IPS-15b (cell line): ENCODE results near the gene SMIM5.

Experiments
- H3K27me3 ChIP-seq: one replicate; pipeline ENCODE4 v1.6.1; 2013; ENCODE audit warnings: low read length; ENCODE audit not compliant: control insufficient read depth, insufficient read depth
- H3K36me3 ChIP-seq: one replicate; pipeline ENCODE4 v1.6.1; 2013; ENCODE audit warnings: low read length; ENCODE audit not compliant: control insufficient read depth, insufficient read depth
- H3K4me1 ChIP-seq: one replicate; pipeline ENCODE4 v1.6.1; 2013; ENCODE audit warnings: mild to moderate bottlenecking, low read length; ENCODE audit not compliant: control insufficient read depth, insufficient read depth
- H3K4me3 ChIP-seq: one replicate; pipeline ENCODE4 v1.5.1; 2013; ENCODE audit warnings: low read depth, low read length
- H3K9ac ChIP-seq: one replicate; pipeline ENCODE4 v1.6.1; 2013; ENCODE audit warnings: low read depth, mild to moderate bottlenecking, low read length
- H3K9me3 ChIP-seq: one replicate; pipeline ENCODE4 v1.6.1; 2013; ENCODE audit warnings: mild to moderate bottlenecking, low read length; ENCODE audit not compliant: control insufficient read depth, insufficient read depth

The SMIM5 gene

GRCh38 chr17:75646638-75646992 lies 13.4 kb downstream of the SMIM5 start:
- H3K27me3 ChIP-seq, result no peaks in the 10 kb centered on the region
- H3K9ac ChIP-seq, result no peak overlapping the region
- no peaks in the 10 kb centered on the region for H3K9me3 ChIP-seq
- H3K4me1 ChIP-seq, result peaks cover 8% of the 10 kb centered on the region
- H3K4me3 ChIP-seq, result no peak overlapping the region
- H3K36me3 ChIP-seq, result peaks cover 15% of the 10 kb centered on the region

GRCh38 chr17:75647061-75647460 lies 13.8 kb downstream of the SMIM5 start:
- no peak overlapping the region for H3K4me3 ChIP-seq
- H3K27me3 ChIP-seq, result no peaks in the 10 kb centered on the region
- H3K9me3 ChIP-seq, result no peaks in the 10 kb centered on the region
- no peak overlapping the region for H3K9ac ChIP-seq
- H3K36me3 ChIP-seq, result peaks cover 15% of the 10 kb centered on the region
- peaks cover 8% of the 10 kb centered on the region for H3K4me1 ChIP-seq

- no peaks in the 10 kb centered on the region for H3K9me3 ChIP-seq
- no peaks in the 10 kb centered on the region for H3K27me3 ChIP-seq
- H3K36me3 ChIP-seq, result peaks cover 18% of the 10 kb centered on the region
- no peak overlapping the region for H3K4me3 ChIP-seq
- H3K4me1 ChIP-seq, result peaks cover 5% of the 10 kb centered on the region
- no peak overlapping the region for H3K9ac ChIP-seq
These were observed 14.7 kb downstream of the SMIM5 start for GRCh38 chr17:75647921-75648320.

GRCh38 chr17:75649687-75650086 lies 16.5 kb downstream of the SMIM5 start:
- Histone ChIP-seq H3K9me3 (no peaks in the 10 kb centered on the region), H3K4me3 (no peak overlapping the region), H3K27me3 (no peaks in the 10 kb centered on the region), H3K4me1 (no peaks in the 10 kb centered on the region), H3K9ac (no peak overlapping the region), H3K36me3 (peaks cover 18% of the 10 kb centered on the region)

GRCh38 chr17:75650874-75651273 lies 17.6 kb downstream of the SMIM5 start:
- Histone ChIP-seq H3K36me3 (peaks cover 18% of the 10 kb centered on the region), H3K27me3 (no peaks in the 10 kb centered on the region), H3K4me3 (no peak overlapping the region), H3K4me1 (no peaks in the 10 kb centered on the region), H3K9me3 (no peaks in the 10 kb centered on the region), H3K9ac (no peak overlapping the region)

- Histone ChIP-seq H3K4me3 (no peak overlapping the region), H3K9me3 (no peaks in the 10 kb centered on the region), H3K9ac (no peak overlapping the region), H3K4me1 (no peaks in the 10 kb centered on the region), H3K36me3 (peaks cover 18% of the 10 kb centered on the region), H3K27me3 (no peaks in the 10 kb centered on the region)
These were observed 19.1 kb downstream of the SMIM5 start for GRCh38 chr17:75652341-75652740.

- Histone ChIP-seq H3K27me3 (no peaks in the 10 kb centered on the region), H3K9me3 (no peaks in the 10 kb centered on the region), H3K4me1 (no peaks in the 10 kb centered on the region), H3K36me3 (peaks cover 18% of the 10 kb centered on the region), H3K9ac (no peak overlapping the region), H3K4me3 (no peak overlapping the region)
These were observed 19.8 kb downstream of the SMIM5 start for GRCh38 chr17:75652934-75653549.

GRCh38 chr17:75654176-75654575 lies 20.9 kb downstream of the SMIM5 start:
- Histone ChIP-seq H3K9me3 (no peaks in the 10 kb centered on the region), H3K36me3 (peaks cover 15% of the 10 kb centered on the region), H3K27me3 (no peaks in the 10 kb centered on the region), H3K4me1 (no peaks in the 10 kb centered on the region), H3K9ac (no peak overlapping the region), H3K4me3 (no peak overlapping the region)

- Histone ChIP-seq H3K4me1 (no peaks in the 10 kb centered on the region), H3K4me3 (no peak overlapping the region), H3K9me3 (no peaks in the 10 kb centered on the region), H3K9ac (no peak overlapping the region), H3K27me3 (no peaks in the 10 kb centered on the region), H3K36me3 (peaks cover 14% of the 10 kb centered on the region)
These were observed 25.0 kb downstream of the SMIM5 start for GRCh38 chr17:75658237-75658636.

GRCh38 chr17:75661531-75661930 lies 28.3 kb downstream of the SMIM5 start:
- no peaks in the 10 kb centered on the region for H3K27me3 ChIP-seq
- H3K4me1 ChIP-seq, result no peaks in the 10 kb centered on the region
- peaks cover 19% of the 10 kb centered on the region for H3K36me3 ChIP-seq

GRCh38 chr17:75662511-75662910 lies 29.3 kb downstream of the SMIM5 start:
- Histone ChIP-seq H3K36me3 (peaks cover 19% of the 10 kb centered on the region), H3K27me3 (no peaks in the 10 kb centered on the region), H3K9ac (no peak overlapping the region), H3K4me3 (no peak overlapping the region), H3K9me3 (no peaks in the 10 kb centered on the region), H3K4me1 (no peaks in the 10 kb centered on the region)

More at GRCh38 chr17:75661531-75661930, 28.3 kb downstream of the SMIM5 start:
- no peak overlapping the region for H3K4me3 ChIP-seq
- H3K9me3 ChIP-seq, result no peaks in the 10 kb centered on the region
- no peak overlapping the region for H3K9ac ChIP-seq

- no peak overlapping the region for H3K4me3 ChIP-seq
- no peak overlapping the region for H3K9ac ChIP-seq
- H3K4me1 ChIP-seq, result peaks cover 3% of the 10 kb centered on the region
- H3K27me3 ChIP-seq, result no peaks in the 10 kb centered on the region
- H3K36me3 ChIP-seq, result peaks cover 22% of the 10 kb centered on the region
- H3K9me3 ChIP-seq, result no peaks in the 10 kb centered on the region
These were observed 30.9 kb downstream of the SMIM5 start for GRCh38 chr17:75664099-75664549.
